DOHH2 (cell line): Measurements from ENCODE around the gene ZNF324.
A peak's percentile ranks its signal among the peaks of the same experiment; 100 is the strongest.

Source experiments
- H3F3A ChIP-seq: fragments of 200-600 bp; sonication (generic), shearing (Covaris generic); 2 replicates; pipeline ENCODE4 v1.6.0; 2016; ENCODE audit warnings: antibody characterized with exemption, mild to moderate bottlenecking; ENCODE audit not compliant: control insufficient read depth, insufficient read depth
- H3K27ac ChIP-seq: fragments of 200-600 bp; sonication (generic); 2 replicates; pipeline ENCODE4 v1.5.1; 2014; ENCODE audit warnings: low read depth, mild to moderate bottlenecking, low read length, moderate library complexity
- H3K27me3 ChIP-seq: fragments of 200-600 bp; sonication (generic); 2 replicates; pipeline ENCODE4 v1.6.1; 2014; ENCODE audit warnings: mild to moderate bottlenecking, low read length, mixed read lengths; ENCODE audit not compliant: control insufficient read depth
- H3K36me3 ChIP-seq: fragments of 200-600 bp; sonication (generic); 2 replicates; pipeline ENCODE4 v1.6.1; 2014; ENCODE audit warnings: mild to moderate bottlenecking, low read length, moderate library complexity, mixed read lengths; ENCODE audit not compliant: control insufficient read depth
- H3K4me1 ChIP-seq: fragments of 200-600 bp; sonication (generic); 2 replicates; pipeline ENCODE4 v1.6.1; 2014; ENCODE audit warnings: mild to moderate bottlenecking, low read length, mixed read lengths; ENCODE audit not compliant: control insufficient read depth
- H3K4me2 ChIP-seq: fragments of 200-600 bp; sonication (generic); 2 replicates; pipeline ENCODE4 v1.6.0; 2014; ENCODE audit warnings: mild to moderate bottlenecking, low read length, moderate library complexity
- H3K4me3 ChIP-seq: fragments of 200-600 bp; sonication (generic); 2 replicates; pipeline ENCODE4 v1.5.1; 2014; ENCODE audit warnings: mild to moderate bottlenecking, low read length, mixed read lengths
- H3K79me2 ChIP-seq: fragments of 200-600 bp; sonication (generic); 2 replicates; pipeline ENCODE4 v1.6.1; 2014; ENCODE audit warnings: mild to moderate bottlenecking, low read length, mixed read lengths; ENCODE audit not compliant: control insufficient read depth
- H3K9me2 ChIP-seq: fragments of 200-600 bp; sonication (generic); replicated peaks from 2 replicates; pipeline ENCODE4 v1.6.1; 2014; ENCODE audit warnings: mild to moderate bottlenecking, low read length, mixed read lengths; ENCODE audit not compliant: control insufficient read depth
- H3K9me3 ChIP-seq: fragments of 200-600 bp; sonication (generic); 2 replicates; pipeline ENCODE4 v1.6.1; 2014; ENCODE audit warnings: antibody characterized with exemption, low read length, mixed read lengths; ENCODE audit not compliant: control insufficient read depth, insufficient read depth
- H4K20me1 ChIP-seq: fragments of 200-600 bp; sonication (generic); 2 replicates; pipeline ENCODE4 v1.6.0; 2014; ENCODE audit warnings: low read depth, mild to moderate bottlenecking, antibody characterized with exemption, low read length, moderate library complexity; ENCODE audit not compliant: control insufficient read depth, insufficient read depth
- EZH2phosphoT487 ChIP-seq: fragments of 200-600 bp; sonication (generic); IDR thresholded peaks from 2 replicates; pipeline ENCODE4 v1.6.1; 2017; ENCODE audit warnings: borderline replicate concordance, mild to moderate bottlenecking, antibody characterized with exemption, low read length, moderate library complexity, mixed read lengths
- TF ChIP-seq, protein P1 (sequence below): fragments of 200-600 bp; sonication (generic); IDR thresholded peaks from one replicate; pipeline ENCODE4 v1.5.1; 2014; ENCODE audit warnings: antibody characterized with exemption, mild to moderate bottlenecking, low read depth, low read length; ENCODE audit not compliant: poor library complexity, severe bottlenecking

The ZNF324 gene

DNA sequence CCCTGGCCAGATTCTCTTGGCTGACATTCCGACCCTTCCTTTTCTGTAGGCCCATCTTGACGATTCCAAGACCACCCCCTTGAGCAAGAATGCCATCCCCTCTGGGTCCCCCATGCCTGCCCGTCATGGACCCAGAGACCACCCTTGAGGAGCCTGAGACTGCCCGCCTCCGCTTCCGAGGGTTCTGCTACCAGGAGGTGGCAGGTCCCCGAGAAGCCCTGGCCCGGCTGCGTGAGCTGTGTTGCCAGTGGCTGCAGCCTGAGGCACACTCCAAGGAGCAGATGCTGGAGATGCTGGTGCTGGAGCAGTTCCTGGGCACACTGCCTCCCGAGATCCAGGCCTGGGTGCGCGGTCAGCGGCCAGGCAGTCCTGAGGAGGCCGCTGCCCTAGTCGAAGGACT, 10.2 kb downstream of the ZNF324 start:
- Histone ChIP-seq H3K36me3 (peaks cover 15% of the 10 kb centered on the region), H3K4me2 (peak overlapping the region; percentile 100), H3F3A (peaks cover 12% of the 10 kb centered on the region), H3K4me3 (peak overlapping the region; percentile 97), H3K79me2 (no peaks in the 10 kb centered on the region), H3K4me1 (peaks cover 22% of the 10 kb centered on the region), H3K9me3 (no peaks in the 10 kb centered on the region), H3K27me3 (no peaks in the 10 kb centered on the region), H3K9me2 (no peaks in the 10 kb centered on the region), H4K20me1 (no peaks in the 10 kb centered on the region; the same call in 1 of the 2 replicates), H3K27ac (no peak overlapping the region)
- TF ChIP-seq EZH2phosphoT487, result no peak
- TF ChIP-seq, protein P1, sequence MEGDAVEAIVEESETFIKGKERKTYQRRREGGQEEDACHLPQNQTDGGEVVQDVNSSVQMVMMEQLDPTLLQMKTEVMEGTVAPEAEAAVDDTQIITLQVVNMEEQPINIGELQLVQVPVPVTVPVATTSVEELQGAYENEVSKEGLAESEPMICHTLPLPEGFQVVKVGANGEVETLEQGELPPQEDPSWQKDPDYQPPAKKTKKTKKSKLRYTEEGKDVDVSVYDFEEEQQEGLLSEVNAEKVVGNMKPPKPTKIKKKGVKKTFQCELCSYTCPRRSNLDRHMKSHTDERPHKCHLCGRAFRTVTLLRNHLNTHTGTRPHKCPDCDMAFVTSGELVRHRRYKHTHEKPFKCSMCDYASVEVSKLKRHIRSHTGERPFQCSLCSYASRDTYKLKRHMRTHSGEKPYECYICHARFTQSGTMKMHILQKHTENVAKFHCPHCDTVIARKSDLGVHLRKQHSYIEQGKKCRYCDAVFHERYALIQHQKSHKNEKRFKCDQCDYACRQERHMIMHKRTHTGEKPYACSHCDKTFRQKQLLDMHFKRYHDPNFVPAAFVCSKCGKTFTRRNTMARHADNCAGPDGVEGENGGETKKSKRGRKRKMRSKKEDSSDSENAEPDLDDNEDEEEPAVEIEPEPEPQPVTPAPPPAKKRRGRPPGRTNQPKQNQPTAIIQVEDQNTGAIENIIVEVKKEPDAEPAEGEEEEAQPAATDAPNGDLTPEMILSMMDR, result no peak

DNA sequence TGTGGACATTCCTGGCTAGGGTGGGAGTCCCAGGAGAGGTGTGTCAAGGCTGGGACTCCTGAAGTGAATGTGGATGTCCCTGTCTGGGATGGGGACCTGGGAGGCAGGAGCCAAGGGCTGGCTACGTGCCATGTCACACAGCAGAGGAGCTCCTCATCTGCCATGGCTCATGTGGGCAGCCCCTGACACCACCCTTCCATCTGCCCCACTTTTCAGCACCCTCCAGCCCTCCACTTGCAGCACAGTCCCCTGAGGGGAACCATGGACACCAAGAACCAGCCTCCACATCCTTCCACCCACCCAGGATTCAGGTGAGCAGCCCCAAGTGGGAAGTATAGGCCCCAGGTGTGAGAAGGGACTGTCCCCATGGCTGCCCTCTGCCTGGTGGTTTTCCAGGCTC, 11.0 kb downstream of the ZNF324 start:
- Histone ChIP-seq H3F3A (peaks cover 12% of the 10 kb centered on the region), H3K36me3 (peaks cover 8% of the 10 kb centered on the region), H3K27me3 (no peaks in the 10 kb centered on the region), H3K27ac (no peak overlapping the region), H3K79me2 (no peaks in the 10 kb centered on the region), H3K4me2 (no peak overlapping the region), H3K4me1 (peaks cover 22% of the 10 kb centered on the region), H3K4me3 (no peak overlapping the region), H3K9me3 (no peaks in the 10 kb centered on the region), H3K9me2 (no peaks in the 10 kb centered on the region), H4K20me1 (no peaks in the 10 kb centered on the region; the same call in 1 of the 2 replicates)
- no peak for TF ChIP-seq EZH2phosphoT487
- TF ChIP-seq, protein P1, result no peak

DNA sequence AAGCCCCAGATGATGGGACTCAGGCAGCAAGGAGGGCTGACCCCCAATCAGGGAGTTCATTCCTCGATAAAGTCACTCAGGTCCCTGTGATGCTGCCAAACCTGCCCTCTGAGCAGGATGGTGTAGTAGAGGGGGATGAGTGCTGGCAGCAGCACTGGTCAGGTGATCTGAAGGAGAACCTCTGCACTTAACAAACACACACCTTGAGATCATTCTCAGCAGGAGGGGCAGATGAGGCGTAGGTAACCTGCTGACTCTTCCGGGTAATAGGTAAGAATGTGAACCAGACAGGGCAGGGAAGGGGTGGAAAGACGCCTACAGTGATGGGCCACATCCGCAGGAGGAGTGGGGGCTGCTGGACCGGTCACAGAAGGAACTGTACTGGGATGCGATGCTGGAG, 12.4 kb downstream of the ZNF324 start:
- no peaks in the 10 kb centered on the region for H3K36me3 ChIP-seq
- no peaks in the 10 kb centered on the region for H3K9me3 ChIP-seq
- H3K4me3 ChIP-seq, result no peak overlapping the region
- peaks cover 22% of the 10 kb centered on the region for H3K4me1 ChIP-seq
- H3K4me2 ChIP-seq, result no peak overlapping the region
- no peaks in the 10 kb centered on the region; the same call in 1 of the 2 replicates for H4K20me1 ChIP-seq
- H3F3A ChIP-seq, result peaks cover 12% of the 10 kb centered on the region
- H3K79me2 ChIP-seq, result no peaks in the 10 kb centered on the region
- no peak overlapping the region for H3K27ac ChIP-seq
- H3K9me2 ChIP-seq, result no peaks in the 10 kb centered on the region
- H3K27me3 ChIP-seq, result no peaks in the 10 kb centered on the region
- TF ChIP-seq EZH2phosphoT487, result no peak
- TF ChIP-seq, protein P1, result no peak
